ENCODE data around the gene SNN. TPM values are rescaled to one million over a fixed set of nuclear protein-coding genes. Genes with fewer than 3 reads are reported as not detected.
A peak's percentile ranks its signal among the peaks of the same experiment; 100 is the strongest.

Gene SNN
- total RNA-seq, 4 donors from 2014 or later, result 22.5 to 94.5 (median 78.1) TPM

- DNase-seq, result no peak
- in situ Hi-C loops (cut with MboI; ENCODE audit: low sequenced_read_pairs in 4 of 4), result loop anchor here in 1 of 4 donors (10.0 kb wide), 1 partner anchor 215 kb away; no protein-coding TSS in a partner anchor
- no peak overlapping the region for H3K27ac ChIP-seq
- H3K9me3 ChIP-seq, result no peaks in the 10 kb centered on the region
- H3K4me3 ChIP-seq, result no peak overlapping the region
- H3K36me3 ChIP-seq, result no peaks in the 10 kb centered on the region
- no peaks in the 10 kb centered on the region for H3K4me1 ChIP-seq
- intact Hi-C loops (cut with DNase I; ENCODE audit: low total_unique reads), result no loop called here
- H3K27me3 ChIP-seq, result no peaks in the 10 kb centered on the region
- no peak for TF ChIP-seq POLR2A (IDR thresholded peaks at IDR 0.05)
- TF ChIP-seq, protein P1, sequence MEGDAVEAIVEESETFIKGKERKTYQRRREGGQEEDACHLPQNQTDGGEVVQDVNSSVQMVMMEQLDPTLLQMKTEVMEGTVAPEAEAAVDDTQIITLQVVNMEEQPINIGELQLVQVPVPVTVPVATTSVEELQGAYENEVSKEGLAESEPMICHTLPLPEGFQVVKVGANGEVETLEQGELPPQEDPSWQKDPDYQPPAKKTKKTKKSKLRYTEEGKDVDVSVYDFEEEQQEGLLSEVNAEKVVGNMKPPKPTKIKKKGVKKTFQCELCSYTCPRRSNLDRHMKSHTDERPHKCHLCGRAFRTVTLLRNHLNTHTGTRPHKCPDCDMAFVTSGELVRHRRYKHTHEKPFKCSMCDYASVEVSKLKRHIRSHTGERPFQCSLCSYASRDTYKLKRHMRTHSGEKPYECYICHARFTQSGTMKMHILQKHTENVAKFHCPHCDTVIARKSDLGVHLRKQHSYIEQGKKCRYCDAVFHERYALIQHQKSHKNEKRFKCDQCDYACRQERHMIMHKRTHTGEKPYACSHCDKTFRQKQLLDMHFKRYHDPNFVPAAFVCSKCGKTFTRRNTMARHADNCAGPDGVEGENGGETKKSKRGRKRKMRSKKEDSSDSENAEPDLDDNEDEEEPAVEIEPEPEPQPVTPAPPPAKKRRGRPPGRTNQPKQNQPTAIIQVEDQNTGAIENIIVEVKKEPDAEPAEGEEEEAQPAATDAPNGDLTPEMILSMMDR (IDR thresholded peaks at IDR 0.05 in 4 of 5, conservative IDR thresholded peaks at IDR 0.05 in 1 of 5), result no peak
- ATAC-seq, result no peak
Observed at GRCh38 chr16:11630046-11630767, 38.0 kb upstream of the SNN start.

GRCh38 chr16:11630768-11631056 lies 37.5 kb upstream of the SNN start:
- no peak overlapping the region for H3K27ac ChIP-seq
- intact Hi-C loops (cut with DNase I; ENCODE audit: low total_unique reads) (no loop called here), in situ Hi-C loops (cut with MboI; ENCODE audit: low sequenced_read_pairs in 4 of 4) (loop anchor here in 1 of 4 donors (10.0 kb wide), 1 partner anchor 216 kb away; no protein-coding TSS in a partner anchor)
- DNase-seq (no peak), ATAC-seq (no peak)
- H3K27me3 ChIP-seq, result no peaks in the 10 kb centered on the region
- TF ChIP-seq, protein P1 (IDR thresholded peaks at IDR 0.05 in 4 of 5, conservative IDR thresholded peaks at IDR 0.05 in 1 of 5), result no peak
- no peak for TF ChIP-seq POLR2A (IDR thresholded peaks at IDR 0.05)
- no peaks in the 10 kb centered on the region for H3K36me3 ChIP-seq
- H3K4me1 ChIP-seq, result no peaks in the 10 kb centered on the region
- no peak overlapping the region for H3K4me3 ChIP-seq
- H3K9me3 ChIP-seq, result no peaks in the 10 kb centered on the region

- H3K4me1 ChIP-seq, result no peaks in the 10 kb centered on the region
- no peak overlapping the region for H3K27ac ChIP-seq
- no peaks in the 10 kb centered on the region for H3K9me3 ChIP-seq
- intact Hi-C loops (cut with DNase I; ENCODE audit: low total_unique reads), result no loop called here
- TF ChIP-seq, protein P1 (IDR thresholded peaks at IDR 0.05 in 4 of 5, conservative IDR thresholded peaks at IDR 0.05 in 1 of 5), result no peak
- TF ChIP-seq POLR2A (IDR thresholded peaks at IDR 0.05), result no peak
- H3K27me3 ChIP-seq, result no peaks in the 10 kb centered on the region
- no peak overlapping the region for H3K4me3 ChIP-seq
- H3K36me3 ChIP-seq, result no peaks in the 10 kb centered on the region
- in situ Hi-C loops (cut with MboI; ENCODE audit: low sequenced_read_pairs in 4 of 4), result loop anchor here in 1 of 4 donors (10.0 kb wide), 1 partner anchor 216 kb away; no protein-coding TSS in a partner anchor
- DNase-seq, result no peak
- no peak for ATAC-seq
Observed at GRCh38 chr16:11631214-11631613, 37.0 kb upstream of the SNN start.

DNA sequence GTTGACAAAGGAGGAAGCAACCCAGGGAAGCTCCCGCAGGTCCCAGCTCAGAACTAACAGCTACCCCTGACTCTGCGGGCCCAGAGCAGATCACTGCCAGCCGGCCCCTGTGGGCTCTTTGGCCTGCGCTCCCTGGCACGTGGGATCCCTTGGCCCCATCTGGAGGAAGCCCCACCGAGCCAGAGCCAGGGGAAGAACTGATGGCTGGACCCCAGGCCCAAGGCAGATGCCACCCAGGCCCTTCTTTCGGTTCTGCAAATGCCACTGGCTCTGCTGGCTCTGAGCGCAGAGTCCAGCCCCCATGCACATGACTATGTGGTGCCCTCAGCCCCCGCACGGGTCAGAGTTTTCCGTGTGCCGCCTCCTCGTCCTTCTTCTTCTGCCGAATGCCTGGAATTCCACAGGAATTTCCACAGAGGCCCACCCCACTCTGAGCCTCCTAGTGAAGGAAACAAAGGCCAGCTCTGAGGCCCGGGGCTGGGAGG lies 35.8 kb upstream of the SNN start:
- Histone ChIP-seq H3K27ac (peak overlapping the region in 1 of 4 donors; percentile 38), H3K9me3 (no peaks in the 10 kb centered on the region), H3K36me3 (no peaks in the 10 kb centered on the region), H3K4me1 (no peaks in the 10 kb centered on the region), H3K27me3 (no peaks in the 10 kb centered on the region), H3K4me3 (no peak overlapping the region)
- intact Hi-C loops (cut with DNase I; ENCODE audit: low total_unique reads), result no loop called here
- ATAC-seq (no peak), DNase-seq (no peak)
- in situ Hi-C loops (cut with MboI; ENCODE audit: low sequenced_read_pairs in 4 of 4), result loop anchor here in 1 of 4 donors (10.0 kb wide), 1 partner anchor 218 kb away; no protein-coding TSS in a partner anchor
- no peak for TF ChIP-seq POLR2A (IDR thresholded peaks at IDR 0.05)
- TF ChIP-seq, protein P1 (IDR thresholded peaks at IDR 0.05 in 4 of 5, conservative IDR thresholded peaks at IDR 0.05 in 1 of 5), result no peak
